ENCODE measurements around the gene NAT10. TPM values are rescaled to one million over a fixed set of nuclear protein-coding genes. Genes with fewer than 3 reads are reported as not detected.

The NAT10 gene
- polyA plus RNA-seq, 1 of the 3 experiments (the other 2 are of a cell fraction) = 31.0 TPM

- CTCF ChIA-PET = interaction anchor here (0.9 to 2.3 kb wide), 10 partner anchors 19 to 339 kb away, joined by 3 to 9 read pairs (median 3); partner anchors contain the start of genes ABTB2 and NAT10
- H4K20me1 ChIP-seq (ENCODE audit: insufficient read depth) = no peaks in the 10 kb centered on the region
- H3K9me3 ChIP-seq = no peaks in the 10 kb centered on the region
- no peak overlapping the region for H3K4me2 ChIP-seq
- no peaks in the 10 kb centered on the region for H3K27me3 ChIP-seq (ENCODE audit: insufficient read depth)
- H3K36me3 ChIP-seq (replicated peaks in 1 of 2; ENCODE audit: control insufficient read depth in 1 of 2, insufficient read depth in 2 of 2, low read length in 1 of 2) = peaks cover 0 to 8% of the 10 kb centered on the region in 2 experiments
- TF ChIP-seq MXI1 (IDR thresholded peaks at IDR 0.05; ENCODE audit: low read depth, low read length) (no peak), ZBTB33 (IDR thresholded peaks at IDR 0.05; ENCODE audit: borderline replicate concordance, low read depth) (no peak), SMC3 (IDR thresholded peaks at IDR 0.05; ENCODE audit: low read depth, low read length) (no peak), USF1 (IDR thresholded peaks at IDR 0.05; ENCODE audit: borderline replicate concordance, low read depth) (no peak), POLR2AphosphoS5 (IDR thresholded peaks at IDR 0.05; ENCODE audit: low read depth, low read length) (no peak), TEAD4 (IDR thresholded peaks at IDR 0.05; ENCODE audit: borderline replicate concordance, insufficient read depth) (no peak), RAD21 (IDR thresholded peaks at IDR 0.05; ENCODE audit: low read length) (no peak), SIN3A (IDR thresholded peaks at IDR 0.05; ENCODE audit: borderline replicate concordance, low read depth, low read length) (no peak), TAF1 (IDR thresholded peaks at IDR 0.05; ENCODE audit: borderline replicate concordance, low read depth, low read length) (no peak), PBX3 (IDR thresholded peaks at IDR 0.05) (no peak), RXRA (IDR thresholded peaks at IDR 0.05; ENCODE audit: borderline replicate concordance, low read depth) (no peak), GABPA (IDR thresholded peaks at IDR 0.05; ENCODE audit: low read depth) (no peak), FOSL2 (IDR thresholded peaks at IDR 0.05; ENCODE audit: borderline replicate concordance, low read depth) (no peak), ELF1 (IDR thresholded peaks at IDR 0.05) (no peak), GATA2 (CRISPR knock-in tag; IDR thresholded peaks at IDR 0.05) (no peak), TCF12 (IDR thresholded peaks at IDR 0.05) (no peak), JUND (IDR thresholded peaks at IDR 0.05) (no peak), NRF1 (IDR thresholded peaks at IDR 0.05; ENCODE audit: low read depth, low read length) (no peak), IRF3 (IDR thresholded peaks at IDR 0.05; ENCODE audit: low read depth, low read length) (no peak)
- no peak overlapping the region for H2AFZ ChIP-seq (ENCODE audit: low read depth)
- no peaks in the 10 kb centered on the region for H3K9me2 ChIP-seq
- H3F3A ChIP-seq (replicated peaks; ENCODE audit: insufficient read depth) = no peaks in the 10 kb centered on the region
- H3K4me1 ChIP-seq (ENCODE audit: control insufficient read depth in 1 of 2, insufficient read depth in 2 of 2, low read depth in 1 of 2, low read length in 1 of 2) = peaks cover 0 to 37% of the 10 kb centered on the region in 2 experiments; a peak in 1 of 4 replicates
- no peaks in the 10 kb centered on the region for H3K79me2 ChIP-seq (ENCODE audit: insufficient read depth)
- 73% methylated on average over 15 of the region's 18 CpGs for WGBS (ENCODE audit: low lambda C conversion rate)
- POLR2A ChIA-PET = interaction anchor here (1.7 kb wide), 1 partner anchor 188 kb away, joined by 3 read pairs; no protein-coding TSS in a partner anchor
- no peak overlapping the region for H3K4me3 ChIP-seq (ENCODE audit: low read depth in 2 of 2, low read length in 1 of 2)
- H3K27ac ChIP-seq (ENCODE audit: low read depth in 2 of 2, low read length in 1 of 2) = no peak overlapping the region; a peak in 1 of 4 replicates
- no peak for DNase-seq
- H3K9ac ChIP-seq = no peak overlapping the region
Measured at GRCh38 chr11:34168642-34169420, 63.4 kb downstream of the NAT10 start.

All from SK-N-SH (cell line).